ENCODE results near the gene LY6G5C. TPM values are rescaled to one million over a fixed set of nuclear protein-coding genes. Genes with fewer than 3 reads are reported as not detected.

LY6G5C gene
- total RNA-seq, 1 donor from 2014 or later, result 6.5 TPM

GRCh38 chr6:31665501-31666336 lies 15.1 kb downstream of the LY6G5C start, which contains the start of gene CSNK2B:
CSNK2B (plus strand) TSS chr6:31666080; CDS start chr6:31666832, 752 bp downstream.
- peaks cover 14% of the 10 kb centered on the region for H3K36me3 Mint-ChIP-seq (ENCODE audit: insufficient read depth)
- peak within 1 kb of the TSS; percentile 97 for H3K27ac Mint-ChIP-seq
- H3K27me3 Mint-ChIP-seq, result no peaks in the 10 kb centered on the region

GRCh38 chr6:31664790-31665500 lies 15.9 kb downstream of the LY6G5C start, which contains the start of gene GPANK1:
GPANK1 (minus strand) TSS chr6:31664997; CDS start chr6:31664478, 519 bp downstream.
- H3K27ac Mint-ChIP-seq, result peak within 1 kb of the TSS; percentile 97
- peaks cover 13% of the 10 kb centered on the region for H3K36me3 Mint-ChIP-seq (ENCODE audit: insufficient read depth)
- no peaks in the 10 kb centered on the region for H3K27me3 Mint-ChIP-seq
- DNase-seq (ENCODE audit: low spot score, unreplicated experiment), result peak; percentile 44
- H3K9me3 Mint-ChIP-seq (ENCODE audit: low read depth), result no peaks in the 10 kb centered on the region
- peak; percentile 9 for TF ChIP-seq CTCF (IDR thresholded peaks at IDR 0.05; ENCODE audit: unreplicated experiment)
- H3K4me3 Mint-ChIP-seq (ENCODE audit: low read depth), result peak within 1 kb of the TSS; percentile 84
- H3K4me1 Mint-ChIP-seq (ENCODE audit: low read depth), result peaks cover 34% of the 10 kb centered on the region

More at GRCh38 chr6:31665501-31666336, 15.1 kb downstream of the LY6G5C start, which contains the start of gene CSNK2B:
- H3K4me3 Mint-ChIP-seq (ENCODE audit: low read depth), result peak within 1 kb of the TSS; percentile 84
- peaks cover 32% of the 10 kb centered on the region for H3K4me1 Mint-ChIP-seq (ENCODE audit: low read depth)
- no peak for TF ChIP-seq CTCF (IDR thresholded peaks at IDR 0.05; ENCODE audit: unreplicated experiment)
- H3K9me3 Mint-ChIP-seq (ENCODE audit: low read depth), result no peaks in the 10 kb centered on the region
- peak; percentile 91 for DNase-seq (ENCODE audit: low spot score, unreplicated experiment)

GRCh38 chr6:31663961-31664789 lies 16.7 kb downstream of the LY6G5C start:
- no peak for TF ChIP-seq CTCF (IDR thresholded peaks at IDR 0.05; ENCODE audit: unreplicated experiment)
- Mint-ChIP-seq H3K27me3 (no peaks in the 10 kb centered on the region), H3K36me3 (ENCODE audit: insufficient read depth) (peaks cover 13% of the 10 kb centered on the region), H3K27ac (peak overlapping the region; percentile 97), H3K4me1 (ENCODE audit: low read depth) (peaks cover 41% of the 10 kb centered on the region), H3K4me3 (ENCODE audit: low read depth) (peak overlapping the region; percentile 84), H3K9me3 (ENCODE audit: low read depth) (no peaks in the 10 kb centered on the region)
- no peak for DNase-seq (ENCODE audit: low spot score, unreplicated experiment)

- peaks cover 48% of the 10 kb centered on the region for H3K4me1 Mint-ChIP-seq (ENCODE audit: low read depth)
- peak overlapping the region; percentile 84 for H3K4me3 Mint-ChIP-seq (ENCODE audit: low read depth)
- H3K9me3 Mint-ChIP-seq (ENCODE audit: low read depth), result no peaks in the 10 kb centered on the region
- no peaks in the 10 kb centered on the region for H3K27me3 Mint-ChIP-seq
- TF ChIP-seq CTCF (IDR thresholded peaks at IDR 0.05; ENCODE audit: unreplicated experiment), result no peak
- peak overlapping the region; percentile 97 for H3K27ac Mint-ChIP-seq
- H3K36me3 Mint-ChIP-seq (ENCODE audit: insufficient read depth), result peaks cover 8% of the 10 kb centered on the region
- DNase-seq (ENCODE audit: low spot score, unreplicated experiment), result no peak
Measured at GRCh38 chr6:31663126-31663960, 17.5 kb downstream of the LY6G5C start.
